Activated T-cell treated with anti-CD3 and anti-CD28 coated beads for 4 hours (primary cell): Measurements from ENCODE around the gene TRPM1.
A peak's percentile ranks its signal among the peaks of the same experiment; 100 is the strongest.

Source experiments
- DNase-seq: peaks from one replicate; pipeline ENCODE4 v3.0.0-alpha.2; 2020

The TRPM1 gene

DNA sequence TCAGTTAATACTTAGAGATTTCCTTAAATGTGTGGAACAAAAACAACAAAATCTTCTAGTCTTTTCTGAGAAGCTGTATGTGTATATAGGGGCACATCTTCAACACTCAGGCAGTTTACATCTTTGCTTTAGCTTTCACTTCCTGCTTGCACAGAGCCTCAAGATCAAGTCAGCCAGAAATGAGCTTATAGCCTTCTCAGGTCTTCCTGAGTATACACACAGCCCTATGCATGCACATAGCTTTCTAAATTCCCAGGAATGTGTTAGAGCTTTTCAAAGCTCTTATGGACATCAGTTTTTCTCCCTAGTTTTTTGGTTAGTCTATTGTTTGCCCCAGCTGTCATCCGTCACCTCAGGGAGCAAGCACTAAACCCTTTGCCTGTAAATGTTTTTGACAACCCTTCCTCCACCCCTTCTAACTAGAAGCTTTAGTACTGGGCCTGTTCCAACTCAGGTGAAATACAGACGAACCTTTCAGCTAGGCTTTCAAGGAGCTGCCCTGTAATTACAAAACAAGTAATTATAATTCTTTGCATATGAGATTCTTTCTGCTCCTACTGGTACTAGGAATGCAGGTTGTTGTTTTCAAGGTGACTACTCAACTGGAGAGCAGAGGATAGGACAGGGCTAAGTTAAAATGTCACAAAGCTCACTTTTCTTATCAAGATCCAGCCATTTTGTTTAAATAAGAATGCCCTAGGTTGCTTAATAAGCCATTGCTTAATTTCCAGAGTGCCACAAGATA is 87.5 kb downstream of the TRPM1 start:
- no peak for DNase-seq

DNA sequence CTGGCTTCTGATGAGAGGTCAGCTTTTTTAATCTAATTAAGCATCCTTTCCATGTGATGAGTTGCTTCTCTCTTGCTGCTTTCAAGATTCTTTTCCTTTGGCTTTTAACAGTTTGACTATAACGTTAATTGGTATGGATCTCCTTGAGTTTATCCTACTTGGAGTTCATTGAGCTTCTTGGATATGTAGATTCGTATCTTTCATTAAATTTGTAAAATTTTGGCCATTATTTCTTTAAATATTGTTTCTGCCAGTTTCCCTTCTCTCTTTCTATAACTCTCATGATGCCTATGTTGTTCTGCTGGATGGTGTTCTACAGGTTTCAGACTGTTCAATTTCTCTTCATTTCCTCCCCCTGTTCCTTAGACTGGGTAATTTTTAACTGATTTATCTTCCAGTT is 89.1 kb downstream of the TRPM1 start:
- DNase-seq = no peak

DNA sequence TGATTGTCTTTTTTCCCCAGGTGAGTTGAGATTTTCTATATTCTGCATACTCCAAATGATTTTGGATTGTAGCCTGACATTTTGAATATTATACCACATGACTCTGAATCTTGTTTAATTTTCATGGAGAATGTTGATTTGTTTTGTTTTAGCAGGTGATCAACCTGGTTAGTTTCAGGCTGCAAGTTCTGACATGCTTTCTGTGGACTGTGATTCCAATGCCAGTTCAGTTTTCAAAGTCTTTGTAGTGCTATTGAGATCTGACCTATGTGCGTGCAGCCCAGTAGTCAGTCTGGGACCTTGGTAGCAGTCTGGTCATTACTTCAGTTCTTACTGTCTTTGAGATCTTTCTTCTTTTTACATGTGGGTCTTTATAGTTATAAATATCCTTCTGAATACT is 91.5 kb downstream of the TRPM1 start:
- no peak for DNase-seq

DNA sequence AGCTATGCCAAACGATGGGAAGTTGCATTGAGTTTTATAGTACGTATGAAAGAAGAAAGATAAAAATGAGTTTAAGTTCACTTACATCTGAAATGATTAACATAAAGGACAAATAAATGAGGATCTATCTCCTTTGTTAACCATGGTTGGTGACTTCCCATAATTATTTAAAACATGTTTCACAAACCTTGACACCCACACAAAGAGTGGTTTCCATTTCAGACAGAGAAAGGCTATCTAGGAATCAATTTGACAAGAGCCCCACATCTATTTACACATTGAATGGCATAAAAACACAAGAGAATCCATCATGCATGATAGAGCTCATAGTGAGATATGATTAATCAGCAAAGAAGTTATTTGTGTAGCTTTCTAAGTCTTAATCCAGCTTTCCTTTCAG is 95.9 kb downstream of the TRPM1 start:
- DNase-seq = no peak

DNA sequence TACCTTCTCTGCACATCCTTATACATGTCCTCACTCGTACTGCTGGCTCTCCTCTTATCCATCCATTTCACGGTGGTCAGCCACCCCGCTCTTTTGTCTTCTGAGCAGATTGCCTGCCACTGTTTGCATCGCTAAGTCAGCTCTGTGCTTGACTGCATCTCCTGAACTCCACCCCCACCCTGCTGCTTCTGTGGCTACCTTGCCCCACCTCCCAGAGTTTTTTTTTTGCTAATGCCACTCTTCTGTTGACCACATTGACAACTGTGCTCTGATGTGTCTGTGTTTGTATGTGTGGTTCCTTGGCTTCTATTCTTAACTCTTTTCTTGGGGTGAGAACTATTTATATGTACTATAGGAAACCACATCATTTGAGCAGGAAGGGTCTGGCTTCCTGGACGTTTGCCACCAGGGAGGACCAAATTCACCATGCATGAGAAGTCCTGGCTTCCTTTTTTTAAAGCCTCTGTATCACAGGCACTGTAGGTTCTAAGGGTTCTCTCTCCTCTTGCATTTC is 97.2 kb downstream of the TRPM1 start:
- DNase-seq = no peak

DNA sequence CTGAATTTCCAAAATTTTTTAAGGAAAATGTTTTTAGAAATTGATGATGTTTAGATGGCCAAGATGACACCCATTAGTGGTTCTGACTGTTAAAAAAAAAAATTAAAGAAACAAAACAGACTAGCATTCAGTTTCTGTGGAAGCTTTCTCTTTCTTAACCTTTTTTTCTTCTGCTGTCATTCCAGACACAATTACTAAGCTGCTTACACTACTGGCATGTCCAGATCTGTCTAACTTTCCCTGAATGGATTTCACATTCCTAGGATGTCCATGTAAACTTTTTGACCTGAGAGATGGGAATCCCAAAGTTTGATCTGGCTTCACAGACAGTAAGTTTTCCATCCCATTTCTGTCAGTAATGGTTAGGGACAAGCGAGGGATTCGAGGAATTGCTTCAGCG is 99.8 kb downstream of the TRPM1 start:
- no peak for DNase-seq

DNA sequence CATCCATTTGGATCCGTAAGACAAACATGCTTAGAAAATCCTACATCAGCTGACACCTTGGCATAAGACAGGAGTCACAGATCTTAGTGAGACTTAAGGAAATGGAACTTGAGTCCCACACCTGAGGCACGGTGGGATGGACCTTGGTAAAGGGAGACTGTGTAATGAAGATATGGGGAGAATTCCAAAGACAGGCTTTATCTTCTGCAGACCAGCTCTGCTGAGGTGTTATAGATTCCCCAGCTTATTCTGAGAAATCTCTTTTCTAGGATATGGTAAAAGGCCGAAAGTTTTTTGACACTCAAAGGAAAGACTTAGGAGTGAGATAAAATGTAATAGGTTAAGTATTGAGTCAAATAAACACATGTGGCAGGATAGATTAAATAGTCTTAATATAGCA is 101.8 kb downstream of the TRPM1 start:
- no peak for DNase-seq

DNA sequence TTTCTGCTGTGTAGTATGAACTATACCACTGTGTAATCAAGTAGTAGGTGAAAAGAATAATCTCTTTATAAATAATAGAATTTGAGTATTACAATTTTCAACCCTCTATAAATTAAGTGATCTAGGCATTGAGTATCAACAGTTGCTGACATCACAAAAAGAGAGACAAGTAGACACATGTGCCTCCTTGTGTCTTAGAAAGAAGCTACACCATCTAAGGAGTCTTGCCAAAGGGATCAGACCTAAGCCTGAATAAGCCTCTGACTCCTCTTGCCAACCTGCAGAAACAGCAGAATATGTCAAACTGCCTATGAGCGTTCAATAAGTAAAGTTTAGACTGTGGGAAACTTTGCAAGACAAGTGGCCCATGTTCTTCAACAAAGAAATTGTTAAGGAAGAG is 104.3 kb downstream of the TRPM1 start:
- no peak for DNase-seq

DNA sequence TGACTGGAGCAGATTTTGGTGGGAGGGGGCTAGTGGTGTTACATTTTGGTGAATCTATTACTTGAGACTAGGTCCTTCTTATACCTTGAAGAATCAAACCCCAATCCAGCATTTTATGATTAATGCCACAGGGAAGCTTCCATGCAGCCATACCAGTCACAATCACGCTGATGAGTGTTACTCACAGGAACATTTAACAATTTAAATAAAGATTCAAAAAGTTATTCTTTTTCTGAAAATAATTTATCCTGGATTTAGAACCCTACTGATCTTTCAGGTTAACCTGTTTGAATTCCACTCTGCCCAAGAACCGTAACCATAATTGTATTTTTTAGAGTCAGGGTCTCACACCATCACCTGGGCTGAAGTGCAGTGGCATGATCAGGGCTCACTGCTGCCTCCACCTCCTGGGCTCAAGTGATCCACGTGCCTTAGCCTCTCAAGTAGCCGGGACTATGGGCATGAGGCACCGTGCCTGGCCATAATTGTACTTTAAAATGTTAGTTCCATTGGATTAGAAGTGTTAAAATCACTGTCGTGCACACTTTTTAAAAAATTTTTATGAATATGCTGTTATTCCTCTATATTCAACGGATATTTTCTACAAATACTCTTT is 109.2 kb downstream of the TRPM1 start:
- no peak for DNase-seq

DNA sequence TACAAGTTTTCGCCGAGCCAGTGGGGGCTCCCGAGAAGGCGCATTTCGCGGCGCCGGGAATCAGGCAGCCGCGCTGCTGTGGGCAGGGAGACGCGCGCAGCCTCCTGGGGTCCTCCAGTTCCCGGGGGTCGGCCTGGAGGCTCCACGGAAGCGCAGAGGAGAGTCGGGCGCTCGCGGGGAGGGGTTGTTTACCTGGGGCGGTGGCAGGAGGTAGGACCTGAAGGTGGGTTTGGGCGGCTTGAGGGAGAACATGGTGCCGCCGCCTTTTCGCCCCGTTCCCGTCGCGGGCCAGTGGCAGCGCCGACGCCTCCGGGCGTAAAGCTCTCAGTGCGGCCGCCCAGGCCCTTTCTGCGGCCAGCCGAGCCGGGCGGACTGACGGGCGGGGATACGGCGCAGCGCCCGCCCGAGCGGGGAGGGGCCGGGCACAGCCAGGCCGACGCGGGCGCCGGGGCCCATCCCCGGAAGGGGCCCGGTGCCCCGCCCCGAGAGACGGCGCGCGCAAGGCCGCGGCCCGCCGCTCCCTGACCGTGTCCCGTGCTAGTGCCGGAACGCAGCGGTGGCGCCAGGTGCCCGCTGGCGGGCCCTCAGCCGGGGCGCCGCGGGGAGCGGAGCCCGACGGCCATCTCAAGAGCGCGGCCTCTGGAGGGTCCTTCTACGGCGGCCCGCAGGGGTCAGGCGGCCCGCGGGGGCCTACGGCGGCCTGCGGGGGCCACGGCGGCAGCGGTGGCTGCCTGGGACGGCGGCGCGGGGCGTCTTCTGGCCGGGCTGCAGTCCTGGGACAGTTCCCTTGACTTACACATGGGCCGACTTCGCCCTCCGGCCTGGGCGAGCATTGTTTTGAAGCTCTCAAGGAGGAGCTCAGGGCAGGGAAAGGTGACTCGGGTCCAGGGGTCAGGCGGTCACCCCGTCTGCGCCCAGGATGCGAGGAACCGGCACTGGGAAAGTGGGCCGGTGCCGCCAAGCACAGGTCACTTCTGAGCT is 110.0 kb downstream of the TRPM1 start, which contains the start of gene MTMR10:
Gene MTMR10 (minus strand): TSS at position 374 of the 981 bp plus-strand sequence. CDS start 122 bp downstream, at position 252.
- DNase-seq = peak; percentile 53

DNA sequence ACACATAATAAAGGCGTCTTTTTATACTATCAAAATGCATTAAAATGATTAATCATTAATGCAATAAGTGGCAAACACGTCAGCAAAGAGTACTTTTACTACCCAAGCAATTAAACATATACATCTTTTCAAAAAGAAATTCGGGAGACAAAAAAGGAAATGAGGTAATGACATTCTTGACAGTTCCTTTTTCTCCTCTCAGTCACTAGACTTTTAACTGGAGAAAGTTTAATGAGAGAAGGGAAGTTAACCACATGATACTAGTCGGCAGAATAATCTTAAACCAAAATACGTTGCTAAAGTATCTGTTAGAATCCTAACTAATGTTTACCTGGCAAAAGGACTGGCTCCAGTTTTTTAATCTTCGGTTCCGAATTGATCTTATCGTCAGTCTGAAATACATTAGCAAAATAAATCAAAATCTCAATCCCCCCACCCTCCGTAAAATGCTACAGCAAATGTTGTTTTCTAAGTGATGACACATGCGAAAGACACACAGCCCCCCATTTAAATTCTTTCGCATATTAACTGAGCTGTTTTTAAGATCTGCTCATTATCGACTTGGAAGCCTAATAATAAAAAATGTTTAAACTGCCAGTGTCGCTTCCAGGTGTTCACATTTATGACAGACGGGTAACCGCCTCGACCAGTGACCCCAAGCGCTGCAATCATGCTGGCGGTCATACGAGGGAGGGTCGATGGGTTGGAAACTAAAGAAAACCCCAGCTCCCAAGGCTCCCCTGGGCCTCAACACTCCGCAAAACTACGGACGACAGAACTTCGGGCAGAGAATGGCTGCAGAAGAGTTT is 110.9 kb downstream of the TRPM1 start:
- peak; percentile 7 for DNase-seq

DNA sequence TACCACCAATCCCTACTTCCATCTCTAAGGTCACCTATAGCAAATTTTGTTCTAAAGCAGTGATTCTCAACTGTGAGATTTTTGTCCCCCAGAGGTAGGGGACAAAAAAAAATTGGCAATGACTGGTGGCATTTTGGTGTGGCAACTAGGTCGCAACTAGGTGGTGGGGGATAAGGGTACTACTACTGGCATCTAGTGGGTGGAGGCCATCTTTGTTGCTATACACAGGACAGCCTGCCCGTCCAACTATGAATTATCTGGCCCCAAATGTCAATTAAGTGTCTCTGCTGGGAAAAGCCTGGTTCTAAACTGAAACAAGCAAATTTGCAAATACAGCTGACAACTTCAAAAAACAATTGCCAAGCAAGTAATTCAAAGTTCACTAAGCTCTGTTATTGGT is 111.5 kb downstream of the TRPM1 start:
- DNase-seq = no peak

DNA sequence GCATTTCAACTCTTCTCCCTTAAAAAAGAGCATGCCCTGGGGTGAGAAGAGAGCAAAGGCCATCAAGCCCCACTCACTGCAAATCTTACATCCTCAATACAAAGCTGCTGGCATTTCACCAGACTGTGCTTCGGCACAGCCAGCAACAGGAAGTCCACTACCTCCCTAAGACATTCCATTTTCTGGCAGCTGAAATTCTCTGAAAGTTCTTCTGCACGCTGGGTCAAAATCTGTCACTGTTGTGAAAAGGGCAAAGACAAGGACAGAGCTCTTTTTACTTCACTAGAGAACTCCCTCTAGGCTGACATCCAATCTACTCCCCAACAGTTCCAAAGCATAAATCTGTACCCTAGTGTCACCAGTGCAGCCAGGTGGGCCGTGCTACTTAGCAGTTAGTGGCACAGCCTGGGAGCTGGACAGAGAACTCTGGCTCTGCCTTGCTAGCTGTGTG is 116.4 kb downstream of the TRPM1 start:
- no peak for DNase-seq

DNA sequence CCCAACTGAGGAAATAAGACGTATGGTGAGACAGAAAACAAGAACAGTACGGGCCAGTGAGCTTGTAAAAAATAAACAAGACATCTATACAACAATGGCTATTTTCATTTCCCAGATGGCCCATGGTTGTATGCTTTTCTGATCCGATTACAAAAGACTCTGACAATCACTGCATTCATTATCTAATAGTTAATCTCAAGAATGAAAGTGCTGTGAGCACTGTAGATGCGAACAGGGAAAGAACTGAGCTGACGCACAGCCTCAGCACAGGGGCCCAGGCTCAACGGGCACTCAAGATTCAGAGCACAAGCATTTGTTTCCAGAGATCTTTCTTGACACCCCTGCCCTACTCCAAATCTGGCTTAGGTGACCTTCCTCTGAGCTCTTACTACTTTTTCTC is 117.0 kb downstream of the TRPM1 start:
- DNase-seq = no peak

DNA sequence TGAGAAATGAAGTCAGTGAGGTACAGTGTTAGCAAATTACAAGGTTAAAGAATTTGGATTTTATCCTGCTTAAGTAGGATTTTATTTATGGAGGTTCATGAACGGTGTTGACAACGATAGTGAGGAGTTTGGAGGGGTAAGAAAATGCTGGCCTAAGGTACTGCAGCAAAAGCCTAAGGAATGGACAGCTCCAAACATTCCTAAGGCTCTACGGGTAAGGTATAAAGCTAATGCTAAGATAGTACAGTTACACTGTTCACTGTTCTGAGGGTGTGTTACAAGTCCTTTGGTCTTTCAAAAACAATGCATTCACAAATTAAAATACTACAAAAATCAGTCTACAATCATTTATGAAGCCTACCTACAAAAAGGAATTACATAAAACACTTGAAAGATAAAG is 117.4 kb downstream of the TRPM1 start:
- no peak for DNase-seq

DNA sequence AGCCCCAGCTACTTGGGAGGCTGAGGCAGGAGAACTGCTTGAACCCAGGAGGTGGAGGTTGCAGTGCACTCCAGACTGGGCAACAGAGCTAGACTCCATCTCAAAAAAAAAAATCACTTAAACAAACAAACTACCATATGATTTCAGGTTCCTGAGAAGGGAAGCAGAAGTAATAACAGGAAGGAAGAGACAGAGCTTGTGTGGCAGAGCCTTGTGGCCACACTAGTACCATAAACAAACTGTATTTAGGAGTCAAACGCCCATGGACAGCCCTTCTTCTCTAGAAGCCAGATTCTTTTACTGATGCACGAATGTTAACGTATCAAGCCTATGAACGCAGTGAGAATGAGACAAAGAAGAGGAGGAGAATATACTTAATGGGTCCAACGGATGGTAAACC is 122.1 kb downstream of the TRPM1 start:
- DNase-seq = no peak

DNA sequence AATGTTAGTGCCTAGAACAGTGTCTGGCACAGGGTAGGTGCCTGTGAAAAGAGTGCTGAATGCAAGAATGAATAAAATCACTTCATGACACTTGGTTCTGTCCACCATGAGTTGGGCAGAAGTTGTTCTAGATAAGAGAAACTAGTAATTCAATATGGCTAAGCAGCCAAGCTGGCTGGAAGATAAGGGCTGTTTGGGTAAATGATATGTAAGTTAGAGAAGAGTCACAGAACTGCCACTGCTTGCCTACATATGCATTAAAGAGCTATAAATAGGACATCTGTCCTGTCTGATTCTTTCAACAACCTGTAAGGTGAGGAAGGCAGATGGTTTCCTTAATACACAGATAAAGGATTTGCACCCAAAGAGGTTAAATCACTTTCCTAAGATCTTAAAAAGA is 123.2 kb downstream of the TRPM1 start:
- no peak for DNase-seq

DNA sequence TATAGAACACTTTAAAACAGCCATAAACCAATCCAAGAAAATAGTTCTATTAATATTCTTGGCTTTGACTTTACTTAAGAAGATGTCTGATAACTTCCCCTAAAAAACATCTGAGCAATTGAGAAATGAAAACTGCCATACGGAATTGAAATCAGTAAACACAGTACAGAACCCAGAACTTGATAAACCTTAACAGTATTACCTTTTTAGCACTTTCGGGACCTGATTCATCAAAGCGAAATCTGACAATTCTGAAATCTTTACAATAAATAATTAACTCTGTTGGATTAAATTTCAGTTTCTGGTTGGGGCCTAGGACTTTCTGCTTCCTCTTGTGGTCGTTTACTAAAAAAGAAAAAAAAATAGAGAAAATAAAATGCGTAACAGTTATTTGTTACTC is 127.4 kb downstream of the TRPM1 start:
- DNase-seq = no peak

DNA sequence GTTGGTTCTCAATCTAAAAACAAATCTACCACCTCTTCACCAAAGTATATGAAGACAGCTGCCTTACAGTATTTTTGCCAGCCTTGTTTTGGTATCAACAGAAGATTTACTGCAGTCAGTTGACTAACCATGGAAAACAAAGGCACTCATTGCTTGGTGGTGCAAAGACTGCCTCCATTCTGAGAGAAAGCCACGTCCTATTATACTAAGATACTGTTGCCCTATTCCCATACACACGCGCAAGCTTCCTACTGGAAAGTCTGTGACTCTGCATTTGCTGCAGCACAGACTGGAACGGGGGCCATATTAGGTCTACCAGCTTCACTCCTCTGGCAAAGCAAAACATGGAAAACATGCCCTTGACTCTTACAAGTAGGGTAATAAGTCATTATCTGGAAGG is 128.1 kb downstream of the TRPM1 start:
- DNase-seq = no peak

DNA sequence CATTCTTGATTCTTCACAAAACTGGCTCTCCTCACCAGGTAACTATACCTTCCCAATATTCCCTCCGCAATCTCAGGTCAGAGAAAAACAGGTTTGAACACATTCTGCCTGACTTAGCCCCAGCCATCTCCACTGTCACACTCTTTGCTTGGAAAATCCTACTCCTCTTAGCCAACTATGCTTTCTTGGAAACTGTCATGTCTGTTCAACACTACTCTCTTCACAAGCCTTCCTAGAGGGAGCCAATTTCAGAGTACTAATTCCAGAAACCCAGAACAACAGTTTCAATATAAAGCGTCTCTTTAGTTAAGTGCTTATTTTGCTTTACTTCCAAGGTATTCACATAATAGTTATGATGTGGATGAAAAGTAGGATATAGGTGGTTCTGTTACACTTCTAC is 131.8 kb downstream of the TRPM1 start:
- DNase-seq = no peak

DNA sequence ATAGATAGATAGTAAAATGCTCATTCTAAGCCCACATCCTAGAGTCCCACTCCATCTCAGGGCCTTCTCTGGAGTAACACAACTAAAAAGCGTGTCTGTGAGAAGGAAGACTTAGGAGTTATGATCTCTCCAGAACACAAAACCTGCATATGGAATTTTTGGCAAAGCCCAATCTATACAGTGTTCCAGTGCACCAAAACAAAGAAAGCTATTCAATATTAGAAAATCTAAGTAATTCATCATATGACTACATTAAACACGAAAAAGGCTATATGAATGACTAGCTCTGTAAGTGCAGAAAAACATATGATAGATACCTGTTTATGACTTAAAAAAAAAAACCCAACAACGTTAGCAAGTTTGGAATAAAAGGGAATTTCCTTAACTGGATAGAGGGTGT is 137.8 kb downstream of the TRPM1 start:
- no peak for DNase-seq

DNA sequence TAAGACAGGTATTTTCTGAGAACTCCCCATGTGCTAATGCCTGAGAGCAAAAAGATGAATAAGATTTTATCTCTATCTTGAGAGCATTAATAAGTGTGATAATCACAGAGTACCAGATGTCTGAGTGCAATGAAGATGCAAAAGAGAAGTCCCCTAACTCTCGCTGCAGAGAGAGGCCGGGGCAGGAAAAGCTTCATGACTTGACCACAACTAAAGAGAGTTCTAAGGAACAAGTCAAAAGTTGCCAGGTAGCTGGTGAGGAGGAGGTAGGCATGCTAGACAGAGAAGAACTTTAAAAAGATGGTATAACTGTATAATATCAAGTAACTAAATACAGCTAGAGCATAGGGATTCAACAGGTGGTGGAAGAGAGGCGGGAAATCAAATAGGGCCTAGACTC is 138.9 kb downstream of the TRPM1 start:
- DNase-seq = no peak
